ENCODE measurements around the gene ACKR2.

GRCh38 chr3:42853739-42854302 is 44.6 kb downstream of the ACKR2 start:
- TF ChIP-seq, protein P1, sequence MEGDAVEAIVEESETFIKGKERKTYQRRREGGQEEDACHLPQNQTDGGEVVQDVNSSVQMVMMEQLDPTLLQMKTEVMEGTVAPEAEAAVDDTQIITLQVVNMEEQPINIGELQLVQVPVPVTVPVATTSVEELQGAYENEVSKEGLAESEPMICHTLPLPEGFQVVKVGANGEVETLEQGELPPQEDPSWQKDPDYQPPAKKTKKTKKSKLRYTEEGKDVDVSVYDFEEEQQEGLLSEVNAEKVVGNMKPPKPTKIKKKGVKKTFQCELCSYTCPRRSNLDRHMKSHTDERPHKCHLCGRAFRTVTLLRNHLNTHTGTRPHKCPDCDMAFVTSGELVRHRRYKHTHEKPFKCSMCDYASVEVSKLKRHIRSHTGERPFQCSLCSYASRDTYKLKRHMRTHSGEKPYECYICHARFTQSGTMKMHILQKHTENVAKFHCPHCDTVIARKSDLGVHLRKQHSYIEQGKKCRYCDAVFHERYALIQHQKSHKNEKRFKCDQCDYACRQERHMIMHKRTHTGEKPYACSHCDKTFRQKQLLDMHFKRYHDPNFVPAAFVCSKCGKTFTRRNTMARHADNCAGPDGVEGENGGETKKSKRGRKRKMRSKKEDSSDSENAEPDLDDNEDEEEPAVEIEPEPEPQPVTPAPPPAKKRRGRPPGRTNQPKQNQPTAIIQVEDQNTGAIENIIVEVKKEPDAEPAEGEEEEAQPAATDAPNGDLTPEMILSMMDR (IDR thresholded peaks at IDR 0.05; ENCODE audit: borderline replicate concordance, extremely low read depth, low read length, poor library complexity, severe bottlenecking), result no peak
- TF ChIP-seq EZH2 (IDR thresholded peaks at IDR 0.05; ENCODE audit: borderline replicate concordance, low read depth, low read length, severe bottlenecking), result no peak

Data from DND-41 (cell line).